ENCODE measurements around the gene KIF12. TPM values are rescaled to one million over a fixed set of nuclear protein-coding genes. Genes with fewer than 3 reads are reported as not detected.

Gene KIF12
- total RNA-seq, 2 donors from 2014 or later, result not detected

- DNase-seq (ENCODE audit: low spot score), result no peak
- Histone ChIP-seq H3K27ac (no peak overlapping the region), H3K4me1 (no peaks in the 10 kb centered on the region), H3K4me3 (no peak overlapping the region), H3K36me3 (no peaks in the 10 kb centered on the region), H3K9me3 (no peaks in the 10 kb centered on the region), H3K27me3 (no peaks in the 10 kb centered on the region)
- TF ChIP-seq CTCF (IDR thresholded peaks at IDR 0.05), result no peak
Observed at GRCh38 chr9:114080773-114081440, 18.2 kb downstream of the KIF12 start.

GRCh38 chr9:114080195-114080772 is 18.8 kb downstream of the KIF12 start:
- no peaks in the 10 kb centered on the region for H3K4me1 ChIP-seq
- DNase-seq (ENCODE audit: low spot score), result no peak
- H3K27ac ChIP-seq, result no peak overlapping the region
- no peaks in the 10 kb centered on the region for H3K27me3 ChIP-seq
- H3K4me3 ChIP-seq, result no peak overlapping the region
- TF ChIP-seq CTCF (IDR thresholded peaks at IDR 0.05), result no peak
- no peaks in the 10 kb centered on the region for H3K36me3 ChIP-seq
- H3K9me3 ChIP-seq, result no peaks in the 10 kb centered on the region

GRCh38 chr9:114078781-114079156 is 20.3 kb downstream of the KIF12 start:
- Histone ChIP-seq H3K9me3 (no peaks in the 10 kb centered on the region), H3K36me3 (no peaks in the 10 kb centered on the region), H3K27ac (no peak overlapping the region), H3K4me1 (no peaks in the 10 kb centered on the region), H3K27me3 (no peaks in the 10 kb centered on the region), H3K4me3 (no peak overlapping the region)
- no peak for TF ChIP-seq CTCF (IDR thresholded peaks at IDR 0.05)
- DNase-seq (ENCODE audit: low spot score), result no peak

- H3K27ac ChIP-seq, result no peak within 1 kb of the TSS
- no peak for TF ChIP-seq CTCF (IDR thresholded peaks at IDR 0.05)
- H3K9me3 ChIP-seq, result no peaks in the 10 kb centered on the region
- H3K36me3 ChIP-seq, result no peaks in the 10 kb centered on the region
- H3K4me1 ChIP-seq, result no peaks in the 10 kb centered on the region
- H3K4me3 ChIP-seq, result no peak within 1 kb of the TSS
- no peaks in the 10 kb centered on the region for H3K27me3 ChIP-seq
- DNase-seq (ENCODE audit: low spot score), result no peak
Observed at GRCh38 chr9:114078021-114078780, 20.9 kb downstream of the KIF12 start, which contains the start of gene AMBP. Gene AMBP, minus strand, starts transcription at chr9:114078300. Its CDS starts 91 bp downstream, at chr9:114078209.

GRCh38 chr9:114077162-114077837 is 21.8 kb downstream of the KIF12 start:
- Histone ChIP-seq H3K9me3 (no peaks in the 10 kb centered on the region), H3K4me1 (peaks cover 0 to 5% of the 10 kb centered on the region in 2 donors), H3K27ac (no peak overlapping the region), H3K36me3 (no peaks in the 10 kb centered on the region), H3K4me3 (no peak overlapping the region), H3K27me3 (no peaks in the 10 kb centered on the region)
- no peak for DNase-seq (ENCODE audit: low spot score)
- no peak for TF ChIP-seq CTCF (IDR thresholded peaks at IDR 0.05)

Data from right atrium auricular region (tissue), 2 donors.